Muscle of arm (tissue), 12 donors: ENCODE data around the gene TPM4. TPM values are rescaled to one million over a fixed set of nuclear protein-coding genes. Genes with fewer than 3 reads are reported as not detected.
"Not testable (repeated sequence)": the region's sequence is repeated elsewhere in the genome, so short reads cannot be mapped to it uniquely, and the experiment has no call there.

Experiments used
- DNase-seq: peaks from one replicate; pipeline ENCODE4 v3.0.0-alpha.2; 2013
- polyA plus RNA-seq, 12 donors: library from polyadenylated mRNA; unstranded; fragments of 120-200 nt; gene quantifications; one replicate each; pipeline ENCODE4 v1.2.1, GENCODE V29; 2013; ENCODE audit not compliant: insufficient read length in 12 of 12

TPM4 gene
- polyA plus RNA-seq, 12 donors = 168 to 459 (median 216) TPM

- DNase-seq = no peak
Measured at GRCh38 chr19:16068696-16069259, 7.5 kb upstream of the TPM4 start.

- DNase-seq = no peak
Measured at GRCh38 chr19:16069813-16070365, 6.4 kb upstream of the TPM4 start.

- DNase-seq = no peak
Measured at GRCh38 chr19:16070366-16070990, 5.8 kb upstream of the TPM4 start.

GRCh38 chr19:16071072-16071691 is 5.1 kb upstream of the TPM4 start:
- no peak for DNase-seq

DNA sequence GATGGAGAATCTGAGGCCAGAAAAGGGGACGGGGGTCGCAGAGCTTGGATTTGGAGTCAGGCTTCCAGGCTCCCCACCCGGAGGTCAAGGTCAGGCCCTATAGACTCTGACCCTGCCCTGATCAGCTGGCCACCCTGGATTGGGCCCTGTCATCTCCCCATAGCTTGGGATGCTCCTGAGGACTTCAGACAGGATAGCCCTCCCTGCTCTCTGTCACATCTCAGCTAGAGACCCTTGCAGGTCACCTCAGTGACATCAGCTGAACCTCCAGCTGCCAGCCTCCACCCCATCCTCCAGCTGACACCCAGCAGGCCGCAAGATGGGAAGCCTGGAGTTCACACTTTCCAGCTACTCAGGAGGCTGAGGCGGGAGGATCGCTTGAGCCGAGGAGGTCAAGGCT is 2.8 kb upstream of the TPM4 start:
- no peak for DNase-seq

DNA sequence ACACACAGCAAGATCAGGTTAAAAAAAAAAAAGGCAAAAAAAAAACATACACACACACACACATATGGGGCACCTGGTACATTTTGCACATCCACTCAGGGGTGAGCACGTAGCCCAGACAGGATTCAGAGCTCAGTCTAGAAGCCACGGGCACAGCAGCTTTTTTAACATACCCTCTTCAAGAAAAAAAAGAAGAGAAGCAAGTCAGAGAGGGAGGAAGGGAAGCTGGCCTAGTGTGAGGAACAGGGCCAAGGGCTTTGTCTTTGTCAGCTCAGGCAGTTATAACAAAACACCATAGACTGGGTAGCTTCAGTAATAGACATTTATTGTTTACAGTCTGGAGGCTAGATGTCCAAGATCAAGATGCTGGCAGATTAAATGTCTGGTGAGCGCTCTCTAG is 2.3 kb upstream of the TPM4 start:
- no peak for DNase-seq

GRCh38 chr19:16074488-16075365 is 1.6 kb upstream of the TPM4 start:
- no peak for DNase-seq

DNA sequence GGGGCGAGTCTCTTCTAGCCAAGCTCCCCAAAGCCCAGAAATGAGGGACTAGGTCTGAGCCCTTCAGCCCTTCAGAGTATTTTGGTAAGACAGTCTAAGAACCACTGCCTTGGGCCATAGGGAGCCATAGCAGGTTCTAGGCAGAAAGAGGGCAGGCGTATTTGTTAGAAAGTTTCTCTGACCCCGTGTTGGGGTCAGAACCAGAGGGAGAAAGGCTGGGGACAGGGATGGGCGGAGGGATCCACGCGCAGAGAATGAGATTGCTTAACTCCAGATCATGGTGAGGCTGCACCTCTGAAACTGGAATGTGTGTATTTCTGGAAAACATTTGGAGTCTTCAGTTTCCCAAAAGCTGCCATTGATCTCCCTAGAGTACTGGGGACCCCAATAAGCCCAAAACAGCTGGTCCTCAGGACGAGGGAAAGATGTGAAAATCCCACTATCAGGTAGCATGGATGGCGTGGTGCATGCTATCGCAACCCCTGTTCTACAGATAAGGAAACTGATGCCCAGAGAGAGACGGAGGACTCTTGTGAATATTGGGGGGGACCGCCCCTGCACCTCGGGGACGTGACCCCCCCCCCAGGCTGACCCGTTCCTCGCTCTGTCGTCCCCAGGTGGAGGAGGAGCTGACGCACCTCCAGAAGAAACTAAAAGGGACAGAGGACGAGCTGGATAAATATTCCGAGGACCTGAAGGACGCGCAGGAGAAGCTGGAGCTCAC is 703 bp upstream of the TPM4 start:
- no peak for DNase-seq

- DNase-seq = peak; percentile 46
Measured at GRCh38 chr19:16076958-16077611, 790 bp downstream of the TPM4 start.

DNA sequence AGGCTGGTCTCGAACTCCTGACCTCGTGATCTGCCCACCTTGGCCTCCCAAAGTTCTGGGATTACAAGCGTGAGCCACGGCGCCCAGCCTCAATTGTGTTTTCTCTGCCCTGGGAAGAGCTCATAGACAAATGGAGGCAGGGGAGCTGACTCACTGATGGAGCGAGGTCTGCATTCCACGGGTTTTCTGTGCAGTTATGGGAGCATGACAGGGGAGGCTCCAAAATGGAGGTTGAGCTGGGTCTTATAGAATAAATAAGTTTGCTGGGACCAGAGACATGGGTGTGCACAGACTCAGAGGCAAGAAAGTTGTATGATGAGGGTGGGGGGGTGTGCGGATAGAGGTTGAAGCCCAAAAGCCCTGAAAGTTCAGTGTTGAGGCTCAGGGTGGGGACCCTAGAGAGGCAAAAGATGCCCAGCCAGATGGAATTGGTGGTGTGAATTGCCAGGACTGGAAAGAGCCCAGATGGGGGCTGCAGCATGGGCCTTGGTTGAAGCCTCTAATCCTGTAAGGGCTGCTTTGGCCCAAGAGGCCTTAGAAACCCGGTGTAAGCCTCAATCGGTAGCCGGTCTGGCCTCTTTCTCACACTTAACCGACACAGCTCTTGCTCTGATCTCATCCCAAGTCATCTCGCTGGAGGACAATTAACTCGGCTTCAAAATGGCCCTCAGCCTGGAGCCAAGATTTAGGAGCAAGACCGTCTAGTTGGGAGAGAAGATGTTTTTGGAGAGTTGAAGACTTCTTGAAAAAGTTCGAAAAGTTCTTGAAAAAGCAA is 1.9 kb downstream of the TPM4 start:
- peak; percentile 83 for DNase-seq

GRCh38 chr19:16078759-16079707 is 2.7 kb downstream of the TPM4 start:
- DNase-seq = peak; percentile 92

DNA sequence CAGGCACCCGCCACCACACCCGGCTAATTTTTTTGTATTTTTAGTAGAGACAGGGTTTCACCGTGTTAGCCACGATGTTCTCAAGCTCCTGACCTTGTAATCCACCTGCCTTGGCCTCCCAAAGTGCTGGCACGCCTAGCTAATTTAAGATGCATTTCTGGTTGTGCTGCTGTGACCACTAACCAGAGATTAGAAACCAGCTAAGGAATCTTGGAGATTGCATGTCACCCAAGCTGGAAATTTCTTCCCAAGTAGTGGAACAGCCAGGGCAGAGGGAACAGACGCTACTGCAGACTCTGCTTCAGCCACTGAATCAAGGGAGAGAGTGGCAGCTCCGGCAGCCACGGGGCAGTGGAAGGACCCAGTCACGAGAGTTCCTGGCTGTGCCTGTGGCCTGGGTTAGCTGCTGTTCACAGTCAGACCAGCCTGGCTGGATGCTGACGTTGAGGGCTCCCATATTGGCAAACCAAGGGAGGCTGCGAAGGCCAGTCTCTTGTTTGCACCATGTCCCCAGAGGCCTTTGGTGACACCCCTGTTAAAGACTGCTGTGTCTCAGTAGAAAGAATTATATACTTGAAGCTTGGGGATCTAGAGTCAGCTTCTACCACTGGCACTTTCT is 7.9 kb downstream of the TPM4 start:
- DNase-seq = no peak

DNA sequence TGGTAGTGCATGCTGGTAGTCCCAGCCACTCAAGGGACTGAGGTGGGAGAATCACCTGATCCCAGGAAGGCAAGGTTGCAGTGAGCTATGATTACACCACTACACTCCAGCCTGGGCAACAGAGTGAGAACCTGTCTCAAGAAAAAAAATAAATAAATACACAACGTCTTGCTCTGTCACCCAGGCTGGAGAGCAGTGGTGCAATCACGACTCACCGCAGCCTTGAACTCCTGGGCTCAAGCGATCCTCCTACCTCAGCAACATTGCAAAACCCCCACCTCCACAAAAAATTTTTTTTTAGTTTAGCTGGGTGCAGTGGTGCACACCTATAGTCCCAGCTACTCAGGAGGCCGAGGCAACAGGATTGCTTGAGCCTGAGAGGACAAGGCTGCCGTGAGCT is 8.8 kb downstream of the TPM4 start:
- no peak for DNase-seq

GRCh38 chr19:16087404-16087803 is 11.1 kb downstream of the TPM4 start:
- DNase-seq = not testable (repeated sequence)

DNA sequence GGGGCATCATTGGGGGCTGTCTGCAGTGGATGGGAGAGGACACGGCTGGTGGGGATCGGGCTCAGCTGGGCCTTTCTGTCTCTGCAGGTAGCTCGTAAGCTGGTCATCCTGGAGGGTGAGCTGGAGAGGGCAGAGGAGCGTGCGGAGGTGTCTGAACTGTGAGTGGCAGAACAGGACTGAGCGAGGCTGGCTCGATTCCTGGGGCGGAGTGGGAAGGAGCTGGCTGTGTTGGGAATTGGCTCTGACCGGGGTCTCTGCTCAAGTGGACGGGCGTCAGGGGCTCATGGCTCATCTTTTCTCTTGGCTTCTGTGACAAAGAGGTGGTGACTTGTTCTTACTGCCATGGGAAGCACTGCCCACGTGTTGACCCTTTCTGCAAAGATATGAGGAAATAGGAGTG is 11.6 kb downstream of the TPM4 start:
- no peak for DNase-seq

DNA sequence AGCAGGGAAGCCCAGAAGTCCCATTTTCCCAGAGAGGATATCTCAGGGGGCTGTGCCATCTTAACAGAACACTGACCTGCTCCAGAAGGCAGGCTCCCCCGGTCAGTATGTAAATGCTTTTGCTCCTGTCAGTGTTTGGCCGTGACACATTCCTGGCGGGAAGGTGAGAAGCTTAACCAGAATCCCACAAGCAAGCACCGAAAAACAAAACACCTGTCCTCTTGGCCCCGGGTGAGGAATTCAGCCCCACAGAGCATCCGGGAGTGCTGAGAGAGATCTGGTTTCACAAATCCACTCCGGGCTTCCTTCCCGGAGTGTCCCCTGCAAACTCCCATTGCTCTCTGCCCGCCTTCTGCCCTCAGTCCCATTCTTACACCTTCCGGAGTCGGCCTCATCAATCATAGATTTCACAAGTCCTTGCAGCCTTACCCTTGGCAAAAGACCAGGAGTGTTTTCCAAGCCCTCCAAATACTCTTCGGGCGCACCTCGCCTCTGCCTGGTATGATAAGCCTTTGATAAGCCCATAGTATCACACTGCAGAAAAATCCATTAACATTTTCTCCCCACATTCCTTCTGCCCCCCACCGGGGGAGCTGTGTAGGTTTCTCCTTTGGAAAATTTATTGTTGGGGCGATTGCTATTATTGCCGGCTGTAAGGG is 12.2 kb downstream of the TPM4 start:
- DNase-seq = no peak

DNA sequence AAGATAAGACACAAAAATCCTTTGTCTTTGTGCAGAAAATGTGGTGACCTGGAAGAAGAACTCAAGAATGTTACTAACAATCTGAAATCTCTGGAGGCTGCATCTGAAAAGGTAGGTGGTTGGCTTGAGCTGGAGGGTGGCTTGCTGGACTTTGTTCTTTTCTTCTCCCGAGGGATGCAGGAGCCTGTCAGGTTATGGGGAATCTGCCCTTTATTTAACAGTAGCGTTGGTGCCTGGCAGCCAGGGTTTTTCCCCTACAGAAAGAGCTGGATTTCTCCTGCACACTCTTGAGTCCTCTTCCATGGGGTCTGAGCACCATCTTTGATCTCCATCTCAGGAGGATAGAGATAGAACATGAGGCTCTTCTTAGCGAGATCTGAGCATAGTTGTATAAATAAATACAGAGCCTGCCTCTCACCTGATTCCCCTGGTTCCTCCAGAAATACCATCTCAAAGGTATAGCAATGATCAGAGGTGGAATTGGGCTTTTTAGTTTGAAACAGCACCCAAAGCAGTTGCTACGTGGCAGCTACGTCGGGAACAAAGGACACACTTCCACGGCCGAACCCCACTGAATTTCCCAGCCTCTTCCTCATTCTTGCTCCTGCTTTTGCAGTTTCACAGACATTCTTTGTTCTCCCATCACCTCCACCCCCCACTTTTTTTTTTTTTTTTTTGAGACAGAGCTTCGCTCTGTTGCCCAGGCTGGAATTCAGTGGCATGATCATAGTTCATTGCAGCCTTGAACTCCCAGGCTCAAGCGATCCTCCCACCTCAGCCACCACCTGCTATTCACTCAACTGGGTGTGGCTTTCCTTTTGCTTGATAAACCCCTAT is 12.9 kb downstream of the TPM4 start:
- DNase-seq = no peak
